ENCODE data around the gene SBF2. TPM values are rescaled to one million over a fixed set of nuclear protein-coding genes. Genes with fewer than 3 reads are reported as not detected.
"Not testable (repeated sequence)": the region's sequence is repeated elsewhere in the genome, so short reads cannot be mapped to it uniquely, and the experiment has no call there.

SBF2 gene
- total RNA-seq, 1 donor from 2014 or later: 27.7 TPM

DNA sequence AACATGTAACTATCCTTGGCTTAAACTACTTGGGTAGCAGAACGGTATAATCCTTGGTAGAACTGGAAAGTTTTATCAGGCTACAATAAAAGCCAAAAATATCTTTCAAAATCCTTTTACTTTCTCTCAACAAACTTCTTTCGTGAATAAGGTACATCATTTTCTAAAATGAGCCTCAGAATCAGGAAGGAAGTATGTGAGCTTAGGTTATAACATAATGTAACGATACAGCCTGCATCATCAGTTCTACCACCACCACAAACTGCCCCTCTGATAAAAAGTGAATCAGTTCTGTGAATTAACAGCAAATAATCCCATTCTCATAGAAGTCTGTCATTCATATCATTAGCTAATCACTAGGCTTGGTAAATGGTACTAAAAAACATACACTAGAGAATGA lies 244.3 kb downstream of the SBF2 start:
- ATAC-seq: no peak

DNA sequence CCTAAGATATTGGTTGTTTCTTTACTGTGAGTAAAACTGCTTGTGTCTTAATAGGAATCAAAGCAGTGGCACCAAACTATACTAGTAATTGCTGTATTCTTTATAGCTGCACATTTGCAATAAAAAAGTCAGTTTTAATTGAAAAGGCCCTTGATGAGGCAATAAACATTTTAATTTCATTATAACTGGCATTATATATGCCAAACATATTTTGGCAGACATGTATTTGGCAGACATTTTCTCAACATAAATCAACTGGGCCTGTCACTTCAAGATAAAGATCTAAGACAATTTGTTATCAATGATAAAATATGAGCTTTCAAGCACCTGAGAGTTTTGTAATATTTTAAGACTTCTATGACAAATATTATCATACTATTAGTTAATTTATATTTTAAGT lies 245.7 kb downstream of the SBF2 start:
- no peak for ATAC-seq

DNA sequence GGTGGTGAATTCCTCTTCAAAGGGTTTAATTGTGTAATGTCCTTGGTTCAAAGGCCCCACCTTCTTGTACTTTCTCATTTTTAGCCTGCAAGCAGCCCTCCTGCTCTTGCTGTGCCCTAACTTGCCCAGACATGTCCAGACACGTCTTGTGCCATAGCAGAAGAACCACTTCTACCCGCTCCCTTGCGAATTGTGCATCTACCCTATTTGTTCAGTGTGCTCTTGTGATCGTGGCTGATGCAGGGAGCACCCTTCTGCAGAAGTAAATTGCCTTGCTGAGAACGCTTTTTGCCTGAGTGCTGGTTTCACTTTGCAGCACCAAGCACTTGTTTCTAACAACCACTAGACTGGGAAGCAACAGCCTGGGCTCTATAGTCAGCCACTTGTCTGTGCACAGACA lies 249.4 kb downstream of the SBF2 start:
- no peak for ATAC-seq

DNA sequence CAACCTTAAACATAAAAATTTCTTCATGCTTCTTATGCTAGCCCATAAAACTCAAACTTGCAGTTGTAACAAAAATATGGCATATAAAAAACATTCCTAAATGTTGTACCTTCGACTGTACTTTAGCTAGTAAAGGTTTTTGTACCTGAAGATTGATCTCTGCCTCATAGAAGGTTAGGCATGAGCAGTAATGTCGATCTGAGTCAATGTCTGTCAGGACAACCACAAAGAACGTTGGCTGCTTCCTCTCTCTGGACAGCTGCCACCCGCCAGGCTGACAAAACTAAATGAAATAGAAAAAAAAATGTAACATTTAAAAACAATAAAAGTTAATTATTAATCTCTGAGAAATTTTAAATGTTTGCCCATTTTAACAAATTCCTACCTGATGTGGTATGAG lies 251.3 kb downstream of the SBF2 start:
- ATAC-seq: no peak

DNA sequence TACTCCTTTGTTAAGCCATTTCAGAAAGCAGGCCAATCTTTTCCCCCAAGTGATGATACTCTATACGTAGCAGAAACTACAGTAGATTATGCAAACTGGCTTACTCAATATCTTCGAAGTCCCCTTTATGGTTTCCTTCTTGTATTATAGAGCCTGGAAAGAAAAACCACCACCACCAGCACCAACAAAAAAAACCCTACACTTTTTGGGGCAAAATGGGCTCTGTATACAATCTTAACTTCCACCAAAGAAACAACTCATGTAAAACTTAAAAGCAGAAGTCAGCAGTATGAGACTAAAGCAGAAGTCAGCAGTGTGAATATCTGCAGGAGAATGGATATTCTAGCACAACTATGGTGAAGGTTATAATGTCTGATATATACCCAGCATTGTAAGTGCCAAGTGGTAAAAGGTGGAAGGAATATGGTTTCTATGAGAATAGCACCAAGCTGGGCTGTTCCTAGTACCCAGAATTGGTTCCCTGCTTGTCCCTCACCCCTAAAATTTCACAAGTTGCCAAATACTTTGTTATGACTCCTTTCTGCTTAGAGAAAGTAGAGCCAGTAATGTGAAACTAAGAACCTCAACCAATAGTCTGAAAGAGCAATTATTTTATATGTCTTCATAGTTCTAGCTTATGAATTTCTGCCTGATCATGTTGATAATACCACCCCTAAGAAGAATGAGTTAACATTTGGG lies 252.1 kb downstream of the SBF2 start:
- no peak for ATAC-seq

DNA sequence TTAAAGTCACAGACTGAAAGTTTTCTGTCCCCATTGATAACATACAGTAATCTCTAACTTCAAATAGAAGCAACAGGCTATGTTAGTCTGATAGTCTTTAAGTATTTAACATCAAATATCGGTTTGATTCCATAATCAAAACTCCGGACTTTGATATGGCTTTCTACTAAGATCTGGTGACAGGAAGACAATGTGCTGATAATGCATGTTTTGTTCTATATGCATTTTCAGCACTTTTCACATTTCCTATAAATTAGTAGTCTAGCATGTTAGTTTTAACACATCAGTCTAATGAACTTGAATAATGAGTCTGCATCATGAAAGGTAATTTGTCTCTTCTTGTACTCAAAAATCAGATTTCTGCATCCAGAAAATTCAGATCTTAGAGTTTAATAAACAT lies 252.7 kb downstream of the SBF2 start:
- ATAC-seq: no peak

DNA sequence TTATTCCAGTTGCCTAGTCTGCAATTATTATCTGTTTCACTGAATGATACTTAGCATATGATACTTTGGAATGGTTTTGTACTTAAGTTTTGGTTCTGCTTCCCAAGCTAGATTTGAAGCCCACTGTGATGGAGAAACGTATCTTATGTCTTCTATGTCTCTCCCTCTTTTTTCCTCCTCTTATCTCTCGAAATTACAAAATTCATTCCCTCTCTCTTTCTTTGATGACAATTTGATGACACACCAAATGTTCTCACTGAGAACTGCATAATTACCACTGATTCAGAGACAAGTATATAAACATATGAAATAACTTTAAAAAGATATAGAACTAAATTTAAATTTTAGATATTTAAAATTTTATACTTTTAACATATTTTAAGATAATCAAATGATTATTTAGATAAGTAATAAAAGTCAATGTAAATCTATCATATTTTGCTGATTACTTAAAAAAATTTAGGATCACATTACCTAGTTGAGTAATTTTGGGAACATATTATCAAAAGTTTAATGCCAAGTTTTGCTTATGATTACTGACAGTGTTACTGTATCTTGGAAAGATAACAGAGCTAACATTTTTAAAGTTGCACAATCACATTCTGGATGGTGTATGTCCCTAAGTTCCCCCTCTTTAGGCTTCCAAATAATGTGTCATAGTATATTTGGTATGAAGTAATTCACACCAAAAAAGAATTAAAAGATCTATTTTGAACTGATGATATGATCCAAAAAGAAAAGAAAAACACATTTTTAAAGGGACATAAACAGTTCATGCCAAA lies 255.3 kb downstream of the SBF2 start:
- no peak for ATAC-seq

DNA sequence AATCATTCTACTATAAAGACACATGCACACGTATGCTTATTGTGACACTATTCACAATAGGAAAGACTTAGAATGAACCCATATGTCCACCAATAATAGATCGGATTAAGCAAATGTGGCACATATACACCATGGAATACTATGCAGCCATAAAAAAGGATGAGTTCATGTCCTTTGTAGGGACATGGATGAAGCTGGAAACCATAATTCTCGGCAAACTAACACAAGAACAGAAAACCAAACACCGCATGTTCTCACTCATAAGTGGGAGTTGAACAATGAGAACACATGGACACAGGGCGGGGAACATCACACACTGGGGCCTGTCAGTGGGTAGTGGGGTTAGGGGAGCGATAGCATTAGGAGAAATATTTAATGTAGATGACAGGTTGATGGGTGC lies 258.1 kb downstream of the SBF2 start:
- not testable (repeated sequence) for ATAC-seq

DNA sequence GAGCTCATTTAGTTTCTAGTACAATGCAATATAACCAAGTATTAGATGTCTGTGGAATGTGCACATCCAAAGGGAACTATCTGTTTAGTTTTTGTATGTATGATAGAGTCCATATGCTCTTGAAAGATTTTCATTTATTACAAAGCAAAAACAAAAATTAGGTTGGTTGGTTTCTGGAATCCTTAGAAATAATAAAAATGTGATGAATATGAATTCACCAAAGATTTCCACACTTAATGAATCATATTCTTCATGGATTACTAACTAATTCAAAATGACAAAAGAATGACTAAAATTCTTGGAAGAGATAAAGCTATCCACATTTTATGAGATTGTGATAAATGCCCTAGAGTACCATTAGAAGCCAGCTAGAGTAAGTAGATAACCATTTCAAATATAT lies 261.1 kb downstream of the SBF2 start:
- no peak for ATAC-seq

DNA sequence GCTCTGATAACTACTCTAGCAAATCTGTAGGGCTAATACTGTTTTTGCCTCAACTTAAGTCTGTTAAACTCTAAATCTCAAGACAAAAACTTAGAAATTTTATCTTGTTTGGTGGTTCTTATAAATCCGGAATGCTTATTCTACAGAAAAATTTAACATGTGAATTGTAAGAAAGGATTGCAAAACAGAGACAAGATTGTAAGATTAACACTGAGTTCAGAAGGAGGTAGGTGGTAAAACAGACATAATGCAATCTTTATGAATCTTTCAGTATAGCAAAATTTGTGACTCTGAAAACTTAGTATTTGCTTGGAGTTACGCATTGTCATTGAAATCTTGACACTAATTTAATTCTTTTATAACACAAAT lies 263.9 kb downstream of the SBF2 start:
- ATAC-seq: no peak

DNA sequence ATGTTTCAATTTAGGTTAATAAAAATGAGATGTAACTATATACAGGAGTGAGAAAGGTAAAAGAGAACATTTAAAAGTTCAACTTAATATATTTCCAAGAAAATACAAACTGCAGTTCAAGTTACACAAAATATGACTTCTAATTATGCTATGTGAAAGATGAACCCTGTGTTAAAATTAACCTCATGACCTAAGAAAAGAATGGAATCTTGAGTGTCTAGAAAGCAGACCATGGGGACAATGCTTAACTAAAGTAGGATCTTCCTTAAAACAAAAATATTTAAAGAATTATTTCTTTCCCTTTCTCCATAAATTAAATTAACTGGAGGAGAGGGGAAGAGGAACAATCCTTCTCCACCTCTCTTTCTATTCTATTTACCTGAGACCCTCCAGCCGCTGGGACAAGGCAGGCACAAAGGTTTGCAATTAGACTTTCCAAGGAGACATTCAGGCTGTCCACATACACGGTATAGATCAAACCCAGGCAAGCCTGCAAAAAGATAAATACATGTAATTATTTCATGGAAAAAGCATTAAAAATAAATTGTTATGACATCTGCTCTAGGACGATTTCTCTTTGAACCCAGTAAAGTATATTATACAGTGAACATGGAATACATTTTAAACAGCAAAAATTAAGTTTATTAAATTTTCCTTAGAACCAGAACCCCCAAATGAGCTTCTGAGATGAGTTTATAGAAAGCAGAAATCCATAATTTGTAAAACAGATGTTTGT lies 264.5 kb downstream of the SBF2 start:
- ATAC-seq: no peak

DNA sequence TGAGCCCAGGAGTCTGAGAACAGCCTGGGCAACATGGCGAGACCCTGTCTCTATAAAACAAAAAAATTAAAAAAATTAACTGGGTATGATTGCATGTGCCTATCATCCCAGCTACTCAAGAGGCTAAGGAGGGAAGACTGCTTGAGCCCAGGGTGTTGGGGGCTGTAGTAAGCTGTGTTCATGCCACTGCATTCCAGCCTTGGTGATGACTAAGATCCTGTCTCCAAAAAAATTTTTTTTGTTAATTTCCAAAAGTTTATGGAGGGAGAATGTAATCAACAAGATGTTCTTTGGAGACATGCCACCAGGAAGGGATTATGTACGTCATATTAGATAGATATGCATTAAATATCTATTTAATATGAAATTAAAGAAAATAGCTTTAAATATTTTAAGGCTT lies 267.5 kb downstream of the SBF2 start:
- no peak for ATAC-seq

DNA sequence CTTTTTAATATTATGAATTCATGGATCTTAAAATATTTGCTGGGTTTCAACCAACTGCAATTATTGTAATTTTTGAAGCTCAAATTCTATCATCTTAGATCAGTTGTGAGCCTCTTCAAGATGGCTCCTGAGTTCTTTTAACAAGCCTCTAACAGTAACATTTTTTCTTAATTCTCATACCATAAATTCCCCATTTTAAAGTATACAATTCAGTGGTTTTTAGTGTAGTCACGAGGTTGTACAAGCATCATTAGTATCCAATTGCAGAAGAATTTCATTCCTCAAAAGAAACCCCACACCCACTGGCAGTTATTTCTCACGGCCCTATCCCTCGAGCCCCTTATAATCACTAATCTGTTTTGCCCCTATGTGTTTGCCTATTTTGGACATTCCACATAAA lies 270.8 kb downstream of the SBF2 start:
- ATAC-seq: no peak

DNA sequence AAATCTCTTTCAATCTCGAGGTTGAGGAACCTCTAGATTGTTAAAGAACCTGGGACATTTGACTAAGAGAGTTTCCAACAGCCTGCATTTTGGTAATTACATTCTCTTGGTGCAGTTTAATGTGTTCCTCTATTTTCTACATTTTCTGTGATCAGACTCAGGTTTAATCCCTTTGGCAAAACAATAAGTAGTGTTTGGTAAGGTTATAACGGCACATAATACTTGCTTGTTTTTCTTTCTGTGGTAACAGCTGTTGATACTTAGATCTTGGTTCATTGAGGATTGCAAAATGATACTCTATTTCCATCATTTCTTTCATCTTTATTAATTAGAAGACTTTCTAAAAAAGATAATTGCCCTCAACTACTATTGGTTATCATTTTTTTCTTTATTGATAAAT lies 271.3 kb downstream of the SBF2 start:
- no peak for ATAC-seq

DNA sequence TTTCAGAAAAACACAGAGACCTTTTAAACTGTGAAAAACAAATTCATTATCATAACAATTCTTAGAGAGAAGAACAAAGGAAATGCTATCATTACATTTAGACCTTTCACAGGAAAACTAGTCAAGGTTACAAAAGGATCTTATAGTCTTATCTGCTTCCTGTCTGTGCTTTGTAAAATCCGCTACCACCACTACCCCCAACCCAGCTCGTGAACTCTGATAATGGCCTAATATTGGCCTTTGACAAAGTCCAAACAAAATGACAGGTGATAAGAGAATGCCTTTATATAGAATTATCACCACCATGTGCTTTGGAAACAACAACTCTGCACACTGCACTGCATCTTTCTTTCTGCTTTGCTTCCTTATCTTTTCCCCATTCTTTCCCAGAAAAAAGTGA lies 272.5 kb downstream of the SBF2 start:
- ATAC-seq: no peak

DNA sequence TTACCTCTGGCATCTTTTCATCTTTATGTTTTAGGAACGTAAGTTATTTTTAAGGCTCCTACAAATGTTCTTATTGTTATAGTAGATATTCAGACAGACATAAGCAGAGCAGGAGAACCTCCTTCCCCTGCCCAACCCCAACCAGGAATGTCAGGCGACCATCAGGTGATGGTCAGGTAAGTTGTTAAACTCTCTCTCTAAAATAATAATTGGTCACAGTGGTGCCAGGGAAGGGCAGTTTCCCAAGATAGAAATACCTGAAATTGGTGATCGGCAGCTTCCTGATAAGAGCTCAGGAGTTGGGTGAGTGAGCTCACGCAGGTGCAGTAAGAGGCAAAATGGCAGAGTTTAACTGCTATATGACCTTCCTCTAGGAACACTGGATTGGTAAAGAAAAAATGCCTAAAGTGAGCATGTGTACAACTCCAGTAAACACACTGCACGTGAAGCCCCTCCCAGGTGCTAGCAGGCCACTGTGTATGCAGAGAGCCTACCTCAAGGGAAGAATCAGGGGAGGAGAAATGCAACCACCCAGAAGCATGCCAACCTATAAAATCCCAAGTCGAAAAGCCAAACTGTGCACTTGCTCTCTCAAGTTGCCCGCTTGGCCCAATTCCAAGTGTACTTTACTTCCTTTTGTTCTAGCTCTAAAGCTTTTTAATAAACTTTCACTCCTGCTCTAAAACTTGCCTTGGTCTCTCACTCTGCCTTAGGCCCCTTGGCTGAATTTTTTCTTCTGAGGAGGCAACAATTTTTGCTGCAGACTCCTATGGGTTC lies 273.9 kb downstream of the SBF2 start:
- no peak for ATAC-seq

DNA sequence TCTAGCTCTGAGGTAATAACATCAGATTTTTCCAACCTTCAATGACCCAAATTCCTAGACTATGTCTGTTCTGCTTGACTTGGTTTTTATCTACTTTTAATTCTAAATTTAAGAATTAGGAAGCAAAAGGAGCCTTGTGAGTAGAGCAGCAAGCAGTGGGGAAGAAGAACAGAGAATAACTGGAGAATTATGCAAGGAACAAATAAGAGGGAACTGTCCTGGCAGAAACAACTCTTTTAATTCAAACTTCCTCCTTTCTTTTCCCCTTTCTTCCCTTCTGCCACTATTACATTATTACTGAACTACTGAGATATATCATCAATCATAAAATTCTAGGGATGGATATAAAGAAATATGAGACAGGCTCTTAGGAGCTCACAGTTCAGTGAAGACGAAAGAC lies 276.1 kb downstream of the SBF2 start:
- ATAC-seq: no peak

DNA sequence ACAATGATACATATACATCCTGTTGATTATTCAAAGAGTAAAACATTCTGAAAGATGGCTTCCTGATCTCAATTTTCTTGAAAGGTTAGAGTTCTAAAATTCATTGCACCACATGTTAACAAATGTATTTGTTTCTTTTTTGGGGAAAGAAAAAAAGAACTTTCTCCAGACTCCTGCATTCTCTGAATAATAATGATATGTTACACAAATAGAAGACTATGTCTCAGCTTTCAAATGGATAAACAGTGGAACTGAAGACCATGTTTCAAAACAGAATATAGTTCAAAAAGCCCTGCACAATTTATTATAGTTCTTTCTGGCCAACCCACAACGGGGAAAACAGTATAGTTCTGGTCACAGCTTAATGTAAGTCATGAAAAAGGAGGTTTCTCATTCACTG lies 277.0 kb downstream of the SBF2 start:
- ATAC-seq: no peak

DNA sequence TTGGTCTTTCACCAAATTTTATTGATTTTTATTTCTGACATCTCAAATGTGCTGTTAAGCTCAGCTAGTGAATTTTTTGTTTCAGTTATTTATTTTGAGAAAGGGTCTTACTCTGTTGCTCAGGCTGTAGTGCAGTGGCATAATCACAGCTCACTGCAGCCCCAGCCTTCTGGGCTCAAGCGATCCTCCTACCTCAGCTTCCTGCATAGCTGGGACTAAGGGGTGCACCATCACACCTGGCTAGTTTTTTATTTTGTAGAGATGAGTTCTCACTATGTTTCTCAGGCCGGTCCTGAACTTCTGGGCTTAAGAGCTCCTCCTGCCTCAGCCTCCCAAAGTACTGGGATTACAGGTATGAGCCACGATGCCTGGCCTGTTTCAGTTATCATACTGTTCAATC lies 282.0 kb downstream of the SBF2 start:
- no peak for ATAC-seq

DNA sequence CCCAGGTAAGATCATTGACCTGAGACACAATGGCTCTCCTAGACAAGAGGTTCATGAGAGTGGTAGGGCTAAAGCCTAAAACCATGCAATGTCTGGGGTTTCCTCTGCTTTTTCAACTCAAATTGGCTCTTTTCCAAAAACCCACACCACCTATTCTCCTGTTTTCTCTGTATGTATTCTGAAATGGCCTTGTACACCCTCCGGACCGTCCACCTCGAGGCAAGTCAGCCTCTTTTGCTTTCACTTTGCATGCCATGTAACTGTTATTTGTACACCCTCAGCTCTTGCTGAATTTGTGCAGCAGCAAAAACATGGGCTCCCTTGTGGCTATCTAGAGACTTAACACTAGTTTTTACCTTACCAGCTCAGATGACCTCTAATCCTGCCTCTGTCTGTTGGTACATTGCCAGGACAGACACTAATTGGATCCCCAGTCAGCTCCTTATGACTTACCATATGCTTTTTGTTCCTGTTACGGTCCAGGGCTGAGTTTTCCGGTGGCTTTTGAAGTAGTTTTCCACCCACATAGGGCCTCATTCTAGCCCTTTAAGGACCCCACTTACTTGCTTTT lies 288.0 kb downstream of the SBF2 start:
- ATAC-seq: no peak

DNA sequence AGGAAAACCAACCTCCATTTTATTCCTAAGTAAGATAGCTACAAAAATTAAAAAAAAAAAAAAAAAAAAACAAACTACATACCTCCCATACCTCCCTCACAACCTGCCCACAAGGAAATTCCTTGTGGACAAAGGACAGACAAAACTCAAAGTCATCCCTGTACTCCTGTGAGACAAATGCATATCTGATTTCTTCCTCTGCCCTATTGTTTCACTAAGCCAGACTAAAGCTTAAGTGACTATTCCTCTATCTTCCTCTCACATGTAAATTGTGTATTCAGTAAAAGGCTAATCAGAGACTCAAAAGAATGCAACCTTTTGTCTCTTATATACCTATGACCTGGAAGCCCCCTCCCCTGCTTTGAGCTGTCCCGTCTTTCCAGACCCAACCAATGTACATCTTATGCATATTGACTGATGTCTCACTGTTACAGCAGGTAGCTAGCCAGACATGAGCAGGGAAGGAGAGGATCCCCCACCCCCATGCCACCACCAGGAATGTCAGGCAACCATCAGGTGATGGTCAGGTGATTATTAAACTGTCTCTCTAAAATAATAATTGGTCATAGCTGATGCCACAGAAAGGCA lies 289.4 kb downstream of the SBF2 start:
- ATAC-seq: no peak

DNA sequence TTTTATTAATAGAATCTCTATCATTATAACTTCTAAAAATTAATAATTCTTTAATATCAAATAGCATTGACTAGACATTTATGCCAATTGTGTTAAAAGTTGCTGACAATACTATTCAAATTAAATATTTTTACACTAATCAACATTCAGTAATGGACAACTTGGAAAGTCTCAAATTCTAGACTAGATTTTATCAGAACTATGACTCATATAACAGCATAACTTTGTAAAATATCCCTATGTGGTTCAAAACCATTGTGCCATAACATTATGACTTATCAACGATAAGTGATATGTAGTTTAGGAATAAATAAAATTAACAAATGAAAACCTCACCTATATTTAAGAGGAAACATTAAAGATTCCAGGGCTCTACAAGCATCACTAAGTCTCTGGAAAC lies 291.8 kb downstream of the SBF2 start:
- no peak for ATAC-seq
